KG1 (cell line): ENCODE measurements around the gene DZIP1.

ENCODE experiments used
- DNase-seq: peaks from one replicate; lab custom pipeline; 2025; lab: John Stamatoyannopoulos, UW

Gene DZIP1

DNA sequence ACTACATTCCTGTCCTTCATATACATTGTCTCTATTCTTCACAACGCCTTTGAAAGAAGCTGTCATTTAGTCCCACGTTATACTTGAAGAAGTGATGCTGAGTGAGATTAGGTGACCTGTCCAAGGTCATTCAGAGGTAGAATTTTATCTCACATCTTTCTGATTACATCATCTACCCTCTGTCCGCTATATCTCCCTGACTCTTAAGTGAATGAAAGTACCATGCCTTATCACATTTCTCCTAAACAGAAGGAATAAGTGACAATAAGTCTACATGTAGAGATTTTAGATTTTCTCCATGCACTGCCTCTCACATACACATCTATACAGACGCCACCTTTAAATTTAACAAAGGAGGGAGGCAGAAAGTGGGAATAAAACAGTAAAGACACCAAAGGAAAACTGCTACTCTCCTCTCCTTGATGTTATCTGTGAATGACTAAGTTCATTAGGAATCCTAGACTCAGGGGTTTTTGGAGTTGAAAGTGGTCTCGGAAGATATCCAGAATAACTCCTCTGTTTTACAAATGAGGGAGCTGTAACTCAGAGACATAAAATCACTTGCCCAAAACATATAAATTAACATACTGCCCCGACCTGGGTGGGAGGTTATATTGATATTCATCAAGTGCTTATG lies 96.9 kb downstream of the DZIP1 start:
- DNase-seq = no peak

GRCh38 chr13:95546919-95547318 lies 97.6 kb downstream of the DZIP1 start:
- no peak for DNase-seq

- no peak for DNase-seq
Observed at GRCh38 chr13:95544293-95544692, 100.2 kb downstream of the DZIP1 start.

DNA sequence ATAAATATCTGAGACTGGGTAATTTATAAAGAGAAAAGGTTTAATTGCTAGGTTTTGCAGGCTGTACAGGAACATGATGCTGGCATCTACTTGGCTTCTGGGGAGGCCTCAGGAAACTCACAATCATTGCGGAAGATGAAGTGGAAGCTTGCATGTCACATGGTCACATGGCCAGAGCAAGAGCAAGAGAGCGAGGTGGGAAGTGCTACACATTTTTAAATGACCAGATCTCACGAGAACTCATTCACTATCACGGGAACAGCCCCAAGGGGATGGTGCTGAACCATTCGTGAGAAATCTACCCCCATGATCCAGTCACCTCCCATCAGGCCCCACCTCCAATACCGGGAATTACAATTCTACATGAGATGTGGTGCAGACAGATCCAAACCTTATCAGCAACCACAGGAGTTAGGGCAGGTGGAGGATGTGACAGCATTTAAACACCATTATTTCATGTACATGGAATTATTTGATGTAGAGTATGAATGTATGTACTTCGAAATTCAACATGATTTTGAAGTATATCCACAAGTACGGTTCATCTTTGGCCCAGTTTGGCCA lies 102.5 kb downstream of the DZIP1 start:
- DNase-seq = no peak

GRCh38 chr13:95541308-95541707 lies 103.2 kb downstream of the DZIP1 start:
- no peak for DNase-seq

DNA sequence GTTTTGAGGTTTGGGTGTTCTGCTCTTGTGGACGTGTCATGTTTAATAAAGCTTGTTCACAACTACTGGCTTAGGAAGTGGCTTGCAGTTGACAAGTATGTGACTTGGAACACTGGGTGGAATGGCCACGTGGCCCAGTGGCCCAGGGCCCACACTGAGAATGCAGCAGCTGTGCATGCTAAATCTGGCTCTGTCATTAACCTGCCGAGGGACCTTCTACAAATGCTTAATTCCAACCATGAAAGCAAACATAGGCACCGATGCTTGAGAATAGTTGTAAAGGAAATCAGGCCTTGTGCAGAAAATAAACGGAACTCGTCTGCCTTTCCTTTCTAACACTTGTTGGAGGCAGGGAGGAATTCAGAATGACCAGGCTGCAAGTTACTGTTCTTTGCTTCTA lies 103.6 kb downstream of the DZIP1 start:
- DNase-seq = no peak

GRCh38 chr13:95536632-95537241 lies 107.8 kb downstream of the DZIP1 start:
- no peak for DNase-seq

GRCh38 chr13:95535243-95535642 lies 109.3 kb downstream of the DZIP1 start:
- no peak for DNase-seq

GRCh38 chr13:95533545-95534160 lies 110.9 kb downstream of the DZIP1 start:
- DNase-seq = no peak

DNA sequence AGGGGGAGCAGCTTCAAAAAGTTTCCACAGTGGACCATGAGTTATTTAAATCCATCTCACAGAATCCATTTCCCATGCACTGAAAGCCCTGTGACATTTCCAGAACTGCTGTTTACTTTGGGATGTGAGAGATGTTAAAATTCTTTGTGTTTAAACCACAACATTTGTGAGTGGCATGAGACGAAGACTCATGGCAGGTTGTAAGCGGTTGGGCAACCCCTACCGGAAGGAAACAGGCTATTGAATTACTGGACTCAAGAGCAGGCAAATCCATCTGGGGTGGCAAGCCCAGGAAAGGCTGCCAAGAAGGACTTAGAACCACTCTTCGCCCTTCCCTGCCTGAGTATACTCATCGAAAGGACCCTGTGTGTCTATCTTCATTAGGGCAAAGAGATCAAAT lies 114.3 kb downstream of the DZIP1 start:
- DNase-seq = no peak
